Measurements from ENCODE around the gene PTPRD.

The PTPRD gene

DNA sequence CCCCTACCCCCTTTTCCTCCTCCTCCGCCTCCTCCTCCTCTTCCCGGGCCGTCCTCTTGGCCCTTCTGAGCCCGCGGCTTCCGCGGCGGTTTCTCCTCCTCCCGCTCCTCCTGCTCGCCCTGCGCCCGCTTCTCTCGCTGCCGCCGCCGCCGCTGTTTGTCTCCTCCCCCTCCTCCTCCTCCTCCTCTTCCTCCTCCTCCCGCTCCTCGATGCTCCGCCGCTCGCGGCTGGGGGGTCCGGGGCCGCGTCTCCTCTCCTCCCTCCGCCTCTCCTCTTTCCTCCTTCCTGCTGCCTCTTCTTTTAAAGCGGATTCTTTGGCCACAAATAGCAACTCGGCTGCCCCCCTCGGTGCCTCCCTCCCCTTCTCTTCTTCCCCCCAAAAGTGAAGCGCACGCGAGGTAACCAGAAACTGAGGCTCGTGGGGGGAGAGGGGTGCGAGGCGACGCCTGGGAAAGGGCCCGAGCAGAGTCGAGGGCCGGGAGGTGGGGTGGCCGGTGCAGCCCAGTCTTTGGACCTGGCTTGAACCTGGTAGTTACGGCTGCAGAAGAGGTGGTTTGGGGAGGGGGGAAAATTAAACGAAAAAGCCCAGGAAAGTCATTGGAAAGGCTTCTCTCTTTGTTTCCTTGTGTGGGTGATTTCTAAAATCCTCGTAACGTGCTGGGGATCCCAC is 1754.7 kb downstream of the PTPRD start:
- TF ChIP-seq TAF1 (IDR thresholded peaks at IDR 0.05; ENCODE audit: borderline replicate concordance, low read depth, low read length) = no peak
- no peak for TF ChIP-seq POLR2A (IDR thresholded peaks at IDR 0.05; ENCODE audit: low read depth, low read length)
- TF ChIP-seq POLR2AphosphoS5 (IDR thresholded peaks at IDR 0.05; ENCODE audit: low read depth, low read length) = no peak
- no peak for FAIRE-seq
- DNase-seq (ENCODE audit: insufficient read length) = no peak

DNA sequence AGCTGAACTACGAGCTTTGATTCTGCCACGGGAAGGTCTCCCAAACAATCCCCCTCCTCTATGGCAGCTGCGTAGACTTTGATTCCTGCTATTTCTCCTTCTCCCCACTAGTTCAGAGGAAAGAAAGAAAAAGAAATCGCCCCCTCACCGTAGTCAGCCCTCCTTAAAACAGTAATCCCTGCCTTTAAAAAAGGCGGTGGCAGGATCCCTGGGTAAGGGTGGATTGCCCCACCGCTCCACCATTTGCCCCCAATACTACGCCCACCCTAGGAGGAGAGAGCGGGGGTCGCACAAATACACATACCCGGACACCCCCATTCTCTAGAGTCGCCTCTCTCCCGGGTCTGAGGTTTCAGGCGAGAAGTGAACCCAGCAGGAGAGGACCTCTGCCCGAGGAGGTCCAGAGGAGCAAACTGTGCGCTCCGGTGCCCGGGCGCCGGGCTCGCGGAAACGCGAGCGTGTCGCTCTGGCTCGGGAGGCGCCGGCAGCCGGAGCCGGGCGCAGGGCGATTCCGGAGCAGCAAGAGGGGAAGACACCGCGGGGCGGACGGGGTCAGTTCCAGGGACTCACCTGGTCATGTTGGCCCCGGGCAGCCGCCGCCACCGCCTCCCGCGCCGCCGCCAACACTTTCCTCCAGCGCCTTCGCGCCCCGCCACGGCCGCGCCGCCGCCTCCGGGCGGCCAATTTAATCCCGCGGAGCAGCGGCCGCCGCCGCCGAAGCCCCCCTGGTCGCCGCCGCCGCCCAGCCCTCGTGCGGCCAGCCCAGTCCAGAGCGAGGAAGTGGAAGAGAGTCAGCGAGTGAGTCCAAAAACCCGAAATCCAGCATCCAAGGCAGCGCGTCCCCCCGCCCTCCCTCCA is 1755.5 kb downstream of the PTPRD start:
- FAIRE-seq (no peak), DNase-seq (ENCODE audit: insufficient read length) (no peak)
- no peak for TF ChIP-seq POLR2AphosphoS5 (IDR thresholded peaks at IDR 0.05; ENCODE audit: low read depth, low read length)

DNA sequence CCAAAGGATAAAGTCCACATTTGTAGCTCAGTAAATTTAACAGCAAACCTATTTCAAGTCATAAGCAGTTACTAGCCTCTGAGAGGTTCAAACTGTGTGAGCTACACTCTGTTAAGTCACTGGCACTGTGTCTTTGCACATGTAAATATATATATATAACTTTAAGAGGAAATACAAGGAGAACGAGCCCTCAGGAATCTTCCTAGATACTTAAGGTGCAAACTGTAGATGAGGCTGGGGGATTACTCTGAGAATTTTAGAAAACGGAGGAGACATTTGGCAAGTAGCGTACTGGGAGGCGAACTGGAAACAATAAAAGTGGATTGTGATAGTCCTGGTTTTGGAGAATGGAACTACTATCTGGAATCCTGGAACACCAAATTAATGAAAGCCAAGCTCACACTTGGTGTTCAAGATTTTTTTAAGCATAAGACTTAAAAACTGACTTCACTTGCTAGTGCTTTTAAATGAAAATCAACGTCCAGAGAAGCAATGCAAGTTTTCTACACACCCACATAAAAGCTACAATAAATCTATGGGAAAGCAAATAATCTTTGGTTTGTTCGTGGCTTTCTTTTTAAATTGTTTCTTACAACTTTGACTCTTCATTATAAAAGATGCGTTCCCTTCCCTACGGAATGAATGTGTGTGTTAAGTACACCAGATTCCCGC is 1756.3 kb downstream of the PTPRD start:
- DNase-seq (ENCODE audit: insufficient read length) = no peak
- TF ChIP-seq POLR2A (IDR thresholded peaks at IDR 0.05; ENCODE audit: low read depth, low read length) = no peak
- no peak for TF ChIP-seq POLR2AphosphoS5 (IDR thresholded peaks at IDR 0.05; ENCODE audit: low read depth, low read length)
- TF ChIP-seq TAF1 (IDR thresholded peaks at IDR 0.05; ENCODE audit: borderline replicate concordance, low read depth, low read length) = no peak
- FAIRE-seq = no peak

DNA sequence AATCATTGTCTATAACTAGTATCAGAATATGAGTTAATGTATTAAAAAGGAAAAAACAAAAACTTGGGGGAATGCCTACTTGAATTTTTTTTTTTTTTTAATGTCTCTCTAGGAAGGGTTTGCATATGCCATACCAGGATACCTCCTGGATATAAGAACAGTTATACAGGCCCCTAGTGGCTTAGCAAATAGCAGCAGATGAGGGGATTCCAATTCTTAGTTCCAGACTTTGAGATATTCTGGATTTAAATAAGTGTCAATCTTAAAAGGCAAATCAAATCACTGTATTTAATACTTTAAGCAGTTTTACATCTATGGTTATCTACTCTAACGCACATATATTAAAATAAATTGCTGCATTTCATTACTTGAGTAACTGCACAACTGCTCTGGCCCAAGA is 1757.8 kb downstream of the PTPRD start:
- no peak for DNase-seq (ENCODE audit: insufficient read length)
- no peak for FAIRE-seq
- TF ChIP-seq TAF1 (IDR thresholded peaks at IDR 0.05; ENCODE audit: borderline replicate concordance, low read depth, low read length) = no peak
- TF ChIP-seq POLR2A (IDR thresholded peaks at IDR 0.05; ENCODE audit: low read depth, low read length) = no peak
- no peak for TF ChIP-seq POLR2AphosphoS5 (IDR thresholded peaks at IDR 0.05; ENCODE audit: low read depth, low read length)

DNA sequence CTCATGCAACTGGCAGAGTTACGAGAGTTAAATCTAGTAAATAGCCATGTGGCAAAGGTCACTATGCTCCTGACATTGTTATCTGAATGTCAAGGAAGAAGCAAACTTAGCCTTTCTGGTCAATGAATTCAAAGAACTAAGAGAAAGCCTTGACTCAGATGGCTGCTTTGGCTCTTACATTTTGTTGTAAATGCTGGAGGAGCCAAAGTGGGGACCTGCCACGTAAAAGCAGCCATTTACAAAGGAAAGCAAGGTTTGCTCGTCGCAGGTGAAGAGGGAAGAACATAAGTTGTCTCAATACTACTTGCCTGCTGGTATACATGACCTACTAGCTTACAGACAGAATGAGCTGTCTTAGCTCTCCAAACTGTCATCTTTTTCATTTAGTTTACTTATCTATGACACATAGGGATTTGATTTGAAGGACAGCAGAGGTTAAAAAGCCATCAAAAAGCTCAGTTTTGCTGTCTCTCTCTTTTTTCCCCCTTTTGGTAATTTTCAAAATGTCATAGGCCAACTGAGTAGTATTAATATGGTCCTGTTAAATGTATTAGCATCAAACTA is 1760.4 kb downstream of the PTPRD start:
- FAIRE-seq (no peak), DNase-seq (ENCODE audit: insufficient read length) (no peak)
- TF ChIP-seq TAF1 (IDR thresholded peaks at IDR 0.05; ENCODE audit: borderline replicate concordance, low read depth, low read length) = no peak
- TF ChIP-seq POLR2AphosphoS5 (IDR thresholded peaks at IDR 0.05; ENCODE audit: low read depth, low read length) = no peak
- TF ChIP-seq POLR2A (IDR thresholded peaks at IDR 0.05; ENCODE audit: low read depth, low read length) = no peak

DNA sequence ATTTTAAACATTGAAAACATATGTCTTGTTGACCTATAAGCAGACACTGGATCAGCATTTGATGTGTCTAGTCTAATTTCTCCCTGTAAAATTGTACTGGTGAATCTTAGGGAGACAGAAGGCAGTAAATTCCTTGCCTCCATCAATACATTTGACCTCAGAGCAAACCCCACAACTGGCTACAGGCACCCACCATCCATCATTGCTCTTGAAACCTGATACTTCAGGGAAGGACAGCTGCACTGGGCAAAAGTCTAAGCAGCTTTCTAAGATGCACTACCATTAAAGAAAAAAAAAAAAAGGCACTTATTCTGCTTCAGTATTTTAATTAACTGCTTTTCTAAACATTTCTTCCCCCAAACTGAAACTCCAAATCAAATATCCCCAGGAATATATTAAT is 1761.9 kb downstream of the PTPRD start:
- TF ChIP-seq POLR2AphosphoS5 (IDR thresholded peaks at IDR 0.05; ENCODE audit: low read depth, low read length) (no peak), POLR2A (IDR thresholded peaks at IDR 0.05; ENCODE audit: low read depth, low read length) (no peak), TAF1 (IDR thresholded peaks at IDR 0.05; ENCODE audit: borderline replicate concordance, low read depth, low read length) (no peak)
- DNase-seq (ENCODE audit: insufficient read length) (no peak), FAIRE-seq (no peak)

DNA sequence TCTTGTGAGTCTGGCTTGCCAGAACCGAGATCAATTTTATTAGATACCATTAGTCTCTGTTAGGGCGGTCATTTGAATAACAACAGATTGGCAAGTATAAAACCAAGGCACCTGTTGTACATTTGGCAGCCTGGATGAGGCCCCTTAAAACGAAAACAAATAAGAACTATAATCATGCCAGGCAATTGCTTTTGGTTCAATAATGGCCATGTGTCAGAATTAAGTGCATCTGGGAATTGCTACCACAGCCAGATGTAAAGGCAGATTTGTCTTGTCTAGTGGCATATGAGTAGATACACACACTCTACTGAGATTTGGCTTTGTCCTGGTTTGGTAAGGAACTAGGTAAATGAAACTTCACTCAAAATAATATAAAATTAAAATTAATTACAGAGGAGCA is 1767.0 kb downstream of the PTPRD start:
- TF ChIP-seq POLR2AphosphoS5 (IDR thresholded peaks at IDR 0.05; ENCODE audit: low read depth, low read length) = no peak
- TF ChIP-seq TAF1 (IDR thresholded peaks at IDR 0.05; ENCODE audit: borderline replicate concordance, low read depth, low read length) = no peak
- TF ChIP-seq POLR2A (IDR thresholded peaks at IDR 0.05; ENCODE audit: low read depth, low read length) = no peak
- no peak for DNase-seq (ENCODE audit: insufficient read length)
- no peak for FAIRE-seq

DNA sequence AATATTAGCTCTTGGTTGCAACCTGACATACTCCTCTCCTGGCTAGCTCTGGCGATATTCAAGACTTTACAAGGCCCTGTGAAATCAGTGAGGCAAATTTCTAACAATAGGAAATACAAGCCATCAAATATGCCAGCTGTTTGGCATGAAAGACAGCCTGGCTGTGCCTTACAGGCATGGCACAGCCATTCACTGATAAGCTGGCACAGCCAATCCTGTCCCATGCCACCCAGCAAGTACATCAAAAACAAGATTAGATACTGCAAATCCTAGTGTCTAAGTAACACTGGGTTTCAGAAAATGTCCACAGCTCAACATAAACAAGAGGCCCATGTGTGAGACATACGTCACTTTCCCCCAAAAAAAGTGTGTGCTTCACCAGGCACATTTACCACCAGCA is 1767.4 kb downstream of the PTPRD start:
- DNase-seq (ENCODE audit: insufficient read length) (no peak), FAIRE-seq (no peak)
- TF ChIP-seq TAF1 (IDR thresholded peaks at IDR 0.05; ENCODE audit: borderline replicate concordance, low read depth, low read length) (no peak), POLR2A (IDR thresholded peaks at IDR 0.05; ENCODE audit: low read depth, low read length) (no peak), POLR2AphosphoS5 (IDR thresholded peaks at IDR 0.05; ENCODE audit: low read depth, low read length) (no peak)

DNA sequence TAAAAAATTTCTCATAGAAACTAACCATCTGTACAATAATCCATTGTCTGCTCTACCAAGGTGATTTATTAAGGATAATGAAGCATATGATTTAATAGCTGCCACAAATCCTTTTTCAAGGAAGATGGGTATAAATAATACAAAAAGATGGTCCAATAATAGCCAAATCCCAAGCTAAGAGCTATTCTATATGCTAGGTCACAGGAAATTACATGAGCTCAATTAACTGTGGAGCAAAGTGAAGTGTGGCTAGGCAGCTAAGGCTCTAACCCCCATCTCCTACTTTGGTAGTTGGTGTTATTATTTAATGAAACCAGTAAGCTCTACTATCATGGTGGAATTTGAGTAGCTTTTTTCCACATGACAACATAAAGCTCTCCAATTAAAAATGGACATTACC is 1768.3 kb downstream of the PTPRD start:
- no peak for FAIRE-seq
- DNase-seq (ENCODE audit: insufficient read length) = no peak
- no peak for TF ChIP-seq POLR2A (IDR thresholded peaks at IDR 0.05; ENCODE audit: low read depth, low read length)
- no peak for TF ChIP-seq TAF1 (IDR thresholded peaks at IDR 0.05; ENCODE audit: borderline replicate concordance, low read depth, low read length)
- TF ChIP-seq POLR2AphosphoS5 (IDR thresholded peaks at IDR 0.05; ENCODE audit: low read depth, low read length) = no peak

DNA sequence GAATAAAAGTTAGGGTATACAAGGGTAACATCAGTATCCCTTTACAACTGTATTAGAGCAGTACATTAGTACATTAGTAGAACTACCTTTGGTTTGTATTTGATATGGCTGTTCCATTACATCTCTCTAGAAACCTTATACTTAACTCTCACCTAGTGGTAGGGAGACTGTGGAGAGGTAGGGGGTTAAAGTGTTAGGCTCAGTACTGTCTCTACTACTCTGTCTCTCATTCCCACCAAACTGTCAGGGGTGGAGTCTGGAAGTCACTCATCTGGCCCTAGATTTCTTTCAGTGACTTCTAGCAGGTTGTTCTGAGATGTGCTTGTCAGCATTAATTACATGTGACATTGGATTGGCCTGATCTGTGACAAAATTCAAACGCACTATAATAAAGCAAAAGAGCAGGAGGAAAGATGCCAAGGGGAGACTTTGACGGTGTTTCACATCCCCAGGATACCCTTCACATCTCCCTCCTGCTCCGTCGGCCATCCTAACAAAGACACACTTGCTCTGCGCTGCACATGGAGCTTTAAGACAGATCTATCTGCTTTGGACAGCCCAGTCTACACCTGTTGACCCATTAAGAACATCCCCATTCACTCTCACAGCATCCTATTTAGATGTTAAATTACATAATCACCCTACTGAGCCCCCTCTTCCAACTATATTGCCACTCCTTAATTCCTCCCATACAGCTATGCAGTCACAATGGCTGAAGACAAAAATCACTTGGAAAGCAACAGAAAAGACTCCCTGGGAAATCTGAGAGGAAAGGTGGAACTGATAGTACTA is 1770.2 kb downstream of the PTPRD start:
- TF ChIP-seq TAF1 (IDR thresholded peaks at IDR 0.05; ENCODE audit: borderline replicate concordance, low read depth, low read length) (no peak), POLR2AphosphoS5 (IDR thresholded peaks at IDR 0.05; ENCODE audit: low read depth, low read length) (no peak)
- FAIRE-seq = no peak
- DNase-seq (ENCODE audit: insufficient read length) = no peak

DNA sequence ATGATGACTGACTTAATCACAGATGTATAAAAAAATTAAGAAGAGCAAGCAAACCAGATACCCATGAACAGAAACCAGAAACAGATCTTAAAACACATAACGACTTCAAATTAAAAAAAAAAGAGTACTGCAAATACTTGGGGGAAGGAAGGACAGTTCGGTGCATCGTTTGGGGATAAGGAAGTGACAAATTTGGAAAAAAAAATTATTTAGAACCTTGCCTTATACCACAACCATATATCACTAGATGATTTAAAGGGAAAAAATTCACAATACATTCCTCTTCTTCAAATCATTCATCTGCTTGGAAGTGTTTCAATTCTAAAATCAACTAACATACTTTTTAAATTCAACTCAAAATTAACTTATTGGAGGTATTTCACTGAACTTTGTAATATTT is 1774.7 kb downstream of the PTPRD start:
- DNase-seq (ENCODE audit: insufficient read length) (no peak), FAIRE-seq (no peak)
- TF ChIP-seq POLR2AphosphoS5 (IDR thresholded peaks at IDR 0.05; ENCODE audit: low read depth, low read length) (no peak), TAF1 (IDR thresholded peaks at IDR 0.05; ENCODE audit: borderline replicate concordance, low read depth, low read length) (no peak), POLR2A (IDR thresholded peaks at IDR 0.05; ENCODE audit: low read depth, low read length) (no peak)

Data from GM12892 (cell line).